GM12891 (cell line): ENCODE results near the gene SIPA1L3.

Source experiments
- POLR2A ChIP-seq: IDR thresholded peaks from 2 replicates; pipeline ENCODE4 v1.6.1; 2011; ENCODE audit warnings: low read depth, low read length, control low read depth
- POLR2AphosphoS5 ChIP-seq: IDR thresholded peaks from 2 replicates; pipeline ENCODE4 v1.6.1; 2011; ENCODE audit warnings: low read depth, low read length, control low read depth
- SPI1 ChIP-seq: IDR thresholded peaks from 2 replicates; pipeline ENCODE4 v1.6.1; 2011; ENCODE audit warnings: low read depth, low read length, control low read depth

DNA sequence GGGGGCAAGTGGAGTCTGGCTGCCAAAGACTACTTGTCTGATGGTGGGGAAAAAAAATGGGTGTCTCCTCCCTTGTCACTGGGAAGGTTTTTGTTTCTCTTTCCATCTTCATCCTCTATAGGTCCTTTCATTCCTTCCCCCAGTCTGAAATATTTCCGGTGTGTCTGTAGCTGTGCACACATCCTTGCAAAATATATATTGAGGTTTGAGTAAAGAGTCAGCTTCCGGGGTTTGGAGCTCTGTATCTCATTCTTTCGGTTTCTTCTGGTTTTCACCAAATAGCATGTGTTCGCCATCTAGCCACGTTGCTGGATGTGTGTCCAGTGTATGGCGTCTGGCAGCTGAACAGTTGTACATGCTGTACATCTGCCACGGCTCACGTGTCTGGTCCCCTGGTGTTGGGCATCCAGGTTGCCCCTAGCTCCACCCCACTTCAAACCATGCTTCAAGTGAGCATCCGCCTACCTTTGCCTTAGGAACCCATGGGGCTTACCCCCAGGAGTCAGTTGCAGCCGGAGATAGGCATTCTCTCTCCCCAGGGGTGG lies 142.2 kb downstream of the SIPA1L3 start:
- peak; percentile 61 for TF ChIP-seq POLR2A
- peak; percentile 77 for TF ChIP-seq POLR2AphosphoS5
- no peak for TF ChIP-seq SPI1
